ENCODE data around the gene UBASH3B.

Gene UBASH3B

DNA sequence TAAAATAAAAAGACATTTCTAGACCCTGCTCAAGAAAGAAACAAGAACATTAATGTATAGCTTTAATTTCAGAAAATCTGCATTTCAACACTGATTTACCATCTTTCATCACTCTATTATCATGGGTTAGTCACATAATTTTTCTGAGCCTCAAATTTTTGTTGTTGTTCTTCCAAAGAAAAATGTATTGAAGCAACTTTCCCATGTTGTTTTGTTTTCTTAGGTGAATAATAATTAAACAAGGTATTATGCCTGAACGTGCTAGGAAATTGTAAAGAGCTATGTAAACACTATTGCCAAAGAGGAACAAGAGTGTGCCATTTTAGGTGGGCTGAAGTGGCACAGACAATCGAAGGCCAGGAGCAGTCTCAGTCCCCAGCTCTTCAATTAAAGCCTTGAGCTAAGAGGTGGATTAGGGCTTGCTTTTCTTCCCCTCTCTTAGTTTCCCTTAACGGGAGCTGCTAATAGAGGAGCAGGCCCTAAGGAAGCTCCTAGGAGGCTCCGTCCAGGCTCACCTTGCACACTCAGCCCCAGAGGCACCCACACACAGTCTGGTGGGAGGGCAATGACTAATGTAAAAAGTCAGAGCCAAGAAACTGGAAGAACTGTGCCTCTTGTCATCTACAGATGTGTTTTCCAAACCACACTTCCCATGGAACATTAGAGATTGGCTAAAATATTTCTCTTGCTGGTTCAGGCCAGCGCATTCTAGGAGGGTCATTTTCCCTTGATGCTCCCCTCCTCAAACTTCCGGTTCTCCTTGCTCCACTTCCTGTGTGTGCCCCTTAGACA lies 8.8 kb upstream of the UBASH3B start:
- DNase-seq (ENCODE audit: low read depth in 4 of 4, low spot score in 1 of 4): no peak

- no peak for DNase-seq (ENCODE audit: low read depth in 4 of 4, low spot score in 1 of 4)
These were observed 7.7 kb upstream of the UBASH3B start for GRCh38 chr11:122647736-122648275.

DNA sequence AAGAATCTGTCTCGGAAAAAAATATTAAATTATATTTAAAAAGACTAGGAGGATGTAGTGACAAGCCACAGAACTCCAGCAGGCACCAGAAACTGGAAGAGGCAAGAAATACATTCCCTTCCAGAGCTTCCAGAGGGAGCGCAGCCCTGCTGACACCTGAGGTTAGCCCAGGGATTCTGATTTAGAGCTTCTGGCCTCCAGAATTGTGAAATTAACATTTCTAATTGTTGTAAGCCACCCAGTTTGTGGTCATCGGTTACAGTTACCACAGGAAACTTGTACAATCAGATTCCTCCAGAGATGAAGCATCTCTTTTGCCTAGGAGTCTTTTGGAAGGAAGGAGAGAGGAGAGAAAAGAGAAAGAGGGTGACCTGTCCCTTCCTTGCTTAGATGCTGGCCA lies 6.4 kb upstream of the UBASH3B start:
- DNase-seq (ENCODE audit: low read depth in 4 of 4, low spot score in 1 of 4): no peak

- no peak for DNase-seq (ENCODE audit: low read depth in 4 of 4, low spot score in 1 of 4)
These were observed 4.9 kb upstream of the UBASH3B start for GRCh38 chr11:122650619-122651018.

DNA sequence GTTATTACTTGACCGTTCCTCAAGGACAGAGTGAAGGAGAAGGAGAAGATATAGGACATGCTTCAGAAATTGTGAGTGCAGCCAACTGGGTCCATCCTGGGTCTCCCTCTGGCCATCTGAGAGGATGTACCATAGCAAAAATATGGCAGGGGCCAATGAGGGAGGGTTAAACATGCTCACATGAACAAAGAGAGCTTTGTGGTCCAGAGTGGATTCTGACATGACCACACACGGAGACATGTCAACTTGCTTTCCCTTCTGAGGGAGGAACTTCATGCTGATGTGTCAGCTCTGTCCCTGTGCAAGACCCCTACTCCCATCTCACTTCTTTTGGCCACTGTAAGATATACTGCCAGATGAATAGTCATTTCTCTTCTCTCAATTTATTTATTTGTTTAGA lies 3.0 kb upstream of the UBASH3B start:
- DNase-seq (ENCODE audit: low read depth in 4 of 4, low spot score in 1 of 4): no peak

DNA sequence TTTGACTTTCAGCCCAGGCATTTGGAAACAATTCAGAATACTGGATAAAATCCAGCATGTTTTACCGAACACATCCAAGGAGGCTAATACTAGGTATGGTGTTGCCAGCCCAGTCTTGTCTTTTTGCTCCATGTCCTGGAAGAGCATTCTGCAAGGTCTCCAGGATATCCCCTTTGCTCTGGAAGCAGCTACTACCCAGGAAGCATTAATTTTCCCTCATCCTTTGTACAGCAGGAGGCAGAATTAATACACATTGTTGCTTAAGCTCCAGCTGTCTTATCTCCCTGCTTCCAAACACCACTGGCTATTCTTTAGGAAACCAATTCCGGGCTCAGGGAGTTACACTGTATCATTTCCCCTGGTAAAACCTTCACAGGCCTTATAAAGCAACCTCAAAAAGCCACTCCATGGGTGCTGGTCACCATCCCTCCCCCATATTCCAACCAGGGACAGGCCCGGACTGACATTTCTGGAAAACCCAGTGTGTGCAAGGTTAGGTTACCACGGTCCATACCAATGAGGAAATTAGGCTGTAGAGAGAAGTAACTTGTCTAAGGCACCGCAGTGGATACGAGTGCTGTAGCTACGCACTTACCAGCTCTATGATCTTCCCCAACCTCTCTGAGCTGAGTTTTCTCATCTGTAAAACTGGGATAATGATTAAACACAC lies 1.5 kb upstream of the UBASH3B start:
- DNase-seq (ENCODE audit: low read depth in 4 of 4, low spot score in 1 of 4): no peak

DNA sequence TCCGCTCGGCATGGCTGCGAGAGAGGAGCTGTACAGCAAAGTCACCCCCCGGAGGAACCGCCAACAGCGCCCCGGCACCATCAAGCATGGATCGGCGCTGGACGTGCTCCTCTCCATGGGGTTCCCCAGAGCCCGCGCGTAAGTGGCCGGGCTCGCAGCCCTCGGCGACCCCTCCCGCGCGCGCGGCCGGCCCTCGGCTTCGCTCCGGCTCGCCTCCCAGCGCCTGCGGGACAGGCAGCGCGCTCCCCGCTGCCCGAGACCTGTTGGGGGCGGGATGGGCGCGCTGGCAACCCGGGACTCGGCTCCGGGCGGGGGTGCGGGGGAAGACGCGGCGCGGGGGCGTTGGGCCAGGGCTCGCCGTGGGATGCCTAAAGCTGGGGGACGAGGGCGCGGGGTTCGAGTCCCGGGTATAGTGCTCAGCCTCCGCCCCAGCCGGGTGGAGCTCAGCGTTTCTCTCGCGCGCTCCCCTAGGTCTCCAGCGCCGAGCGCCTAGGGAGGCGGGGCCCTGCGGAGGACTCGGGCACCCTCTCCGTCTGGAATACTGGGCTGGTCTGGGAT lies 630 bp downstream of the UBASH3B start:
- peak in 3 of 4 experiments; percentile 25 to 48 (median 41) for DNase-seq (ENCODE audit: low read depth in 4 of 4, low spot score in 1 of 4)

- DNase-seq (ENCODE audit: low read depth in 4 of 4, low spot score in 1 of 4): peak in 1 of 4 experiments; percentile 37
These were observed 1.1 kb downstream of the UBASH3B start for GRCh38 chr11:122656631-122657101.

DNA sequence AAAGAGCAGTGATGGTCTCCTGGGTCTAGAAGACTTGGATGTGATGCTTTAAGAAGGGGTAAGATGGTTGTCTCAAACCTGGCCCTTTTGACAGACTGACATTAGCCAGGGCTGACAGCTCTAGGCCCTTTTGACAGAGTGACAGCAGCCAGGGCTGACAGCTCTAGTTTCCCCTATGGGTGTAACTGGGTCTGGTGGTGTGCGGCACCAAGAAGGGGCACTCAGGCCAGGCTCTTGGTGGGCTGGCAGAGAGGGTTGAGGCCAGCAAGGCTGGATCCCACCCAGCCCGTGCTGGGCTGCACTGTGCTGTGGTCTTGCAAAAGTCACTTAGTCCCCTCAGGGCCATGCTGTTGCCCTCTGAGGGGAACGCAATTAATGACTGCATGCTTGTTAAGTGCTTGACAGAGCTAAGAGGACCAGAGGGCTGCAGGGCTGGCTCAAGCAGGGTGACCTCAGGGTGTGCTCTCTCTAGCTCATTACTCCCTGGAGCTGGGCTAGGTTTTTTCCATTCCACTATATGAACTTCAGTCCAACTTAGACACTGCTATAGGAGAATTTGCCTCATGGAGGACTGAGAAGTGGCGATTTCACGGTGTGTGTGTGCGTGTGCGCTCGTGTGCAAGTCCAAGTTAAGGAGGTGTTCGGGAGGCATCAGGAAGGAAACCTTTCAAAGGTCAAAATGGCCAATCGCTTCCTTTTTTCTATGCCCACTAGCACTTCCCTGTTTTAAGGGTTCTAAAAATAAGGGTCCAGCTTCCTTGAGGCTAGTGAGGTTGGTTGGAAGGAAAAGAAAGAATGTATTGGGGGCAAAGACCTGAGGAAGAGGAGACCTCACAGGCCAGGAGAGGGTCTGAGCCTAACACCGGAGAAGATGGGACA lies 4.4 kb downstream of the UBASH3B start:
- no peak for DNase-seq (ENCODE audit: low read depth in 4 of 4, low spot score in 1 of 4)

DNA sequence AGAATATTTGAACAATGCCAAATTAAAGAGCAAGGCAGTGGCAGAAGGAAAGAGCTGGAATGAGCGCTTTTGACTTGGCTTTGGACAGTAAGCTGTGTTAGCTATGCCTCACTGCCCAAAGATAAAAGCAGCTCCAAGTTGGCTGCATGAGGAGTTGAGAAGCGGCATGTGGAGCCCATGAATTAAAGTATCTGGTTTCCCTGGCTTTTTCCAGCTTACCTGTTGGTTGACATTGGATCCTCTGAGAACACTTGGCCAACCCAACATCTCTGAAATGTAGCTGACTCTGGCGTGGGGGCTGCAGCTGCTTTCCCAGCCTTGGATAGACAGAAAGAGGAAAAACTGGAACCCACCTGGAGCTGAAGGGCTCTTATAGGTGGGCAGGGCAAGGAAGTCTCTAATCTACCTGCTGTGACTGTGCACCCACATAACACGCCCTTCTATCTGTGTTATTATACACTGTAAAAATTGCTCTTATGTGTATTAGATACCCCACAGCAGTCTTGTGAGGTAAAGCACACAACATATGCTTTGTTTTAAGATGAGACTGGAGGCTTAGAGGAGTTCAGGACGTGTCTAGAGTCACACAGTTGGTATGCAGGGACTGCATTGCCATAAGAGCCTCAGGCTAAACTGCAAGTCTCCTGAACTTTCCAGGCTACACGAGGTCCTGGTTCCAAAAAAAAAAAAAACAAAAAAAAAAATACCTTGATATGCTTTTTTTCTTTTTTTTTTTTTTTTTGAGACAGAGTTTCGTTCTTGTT lies 5.8 kb downstream of the UBASH3B start:
- DNase-seq (ENCODE audit: low read depth in 4 of 4, low spot score in 1 of 4): no peak

DNA sequence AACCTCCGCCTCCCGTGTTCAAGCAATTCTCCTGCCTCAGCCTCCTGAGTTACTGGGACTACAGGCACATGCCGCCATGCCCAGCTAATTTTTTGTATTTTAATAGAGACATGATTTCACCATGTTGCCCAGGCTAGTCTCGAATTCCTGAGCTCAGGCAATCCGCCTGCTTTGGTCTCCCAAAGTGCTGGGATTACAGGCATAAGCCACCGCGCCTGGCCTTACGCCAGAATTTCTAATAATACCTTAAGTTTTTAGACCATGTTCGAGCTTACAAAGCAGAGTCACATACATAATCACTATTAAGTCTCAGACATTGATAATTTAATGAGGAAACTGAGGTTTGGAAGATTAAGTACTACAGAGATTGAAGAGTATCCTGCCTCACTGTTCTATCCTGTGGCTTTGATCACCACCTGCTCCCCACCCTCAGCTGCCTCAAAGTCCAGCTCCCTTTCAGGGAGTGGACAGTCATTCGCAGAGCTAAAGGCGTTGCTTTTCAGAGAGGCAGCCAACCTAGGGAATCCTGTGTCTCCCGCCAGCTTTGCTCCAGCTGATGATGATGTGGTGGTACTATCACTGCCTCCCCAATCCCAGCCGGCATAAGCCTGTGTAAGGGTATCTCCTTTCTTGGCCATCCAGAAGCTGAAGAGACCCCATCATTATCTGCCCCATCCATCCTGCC lies 7.7 kb downstream of the UBASH3B start:
- DNase-seq (ENCODE audit: low read depth in 4 of 4, low spot score in 1 of 4): no peak

- no peak for DNase-seq (ENCODE audit: low read depth in 4 of 4, low spot score in 1 of 4)
These were observed 8.2 kb downstream of the UBASH3B start for GRCh38 chr11:122663764-122664163.

GRCh38 chr11:122664188-122664587 lies 8.7 kb downstream of the UBASH3B start:
- DNase-seq (ENCODE audit: low read depth in 4 of 4, low spot score in 1 of 4): no peak

- no peak for DNase-seq (ENCODE audit: low read depth in 4 of 4, low spot score in 1 of 4)
These were observed 10.3 kb downstream of the UBASH3B start for GRCh38 chr11:122665861-122666260.

DNA sequence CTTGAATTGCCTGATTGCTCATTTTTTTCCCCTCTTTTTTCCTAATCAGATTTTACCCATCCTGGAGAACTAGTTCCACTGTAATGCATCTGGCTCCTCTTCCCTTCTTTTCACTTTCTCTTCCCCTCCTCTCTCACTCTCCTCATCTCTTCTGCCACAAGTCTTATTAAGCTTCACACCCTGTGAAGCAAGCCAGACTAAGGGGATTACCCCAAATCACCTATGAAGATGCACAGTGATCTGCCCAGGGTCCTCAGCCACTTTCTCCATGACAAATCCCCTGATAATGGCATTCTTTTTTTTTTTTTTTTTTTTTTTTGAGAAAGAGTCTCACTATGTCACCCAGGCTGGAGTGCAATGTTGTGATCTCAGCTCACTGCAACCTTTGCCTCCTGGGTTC lies 11.2 kb downstream of the UBASH3B start:
- no peak for DNase-seq (ENCODE audit: low read depth in 4 of 4, low spot score in 1 of 4)

GRCh38 chr11:122668562-122669090 lies 13.1 kb downstream of the UBASH3B start:
- no peak for DNase-seq (ENCODE audit: low read depth in 4 of 4, low spot score in 1 of 4)

DNA sequence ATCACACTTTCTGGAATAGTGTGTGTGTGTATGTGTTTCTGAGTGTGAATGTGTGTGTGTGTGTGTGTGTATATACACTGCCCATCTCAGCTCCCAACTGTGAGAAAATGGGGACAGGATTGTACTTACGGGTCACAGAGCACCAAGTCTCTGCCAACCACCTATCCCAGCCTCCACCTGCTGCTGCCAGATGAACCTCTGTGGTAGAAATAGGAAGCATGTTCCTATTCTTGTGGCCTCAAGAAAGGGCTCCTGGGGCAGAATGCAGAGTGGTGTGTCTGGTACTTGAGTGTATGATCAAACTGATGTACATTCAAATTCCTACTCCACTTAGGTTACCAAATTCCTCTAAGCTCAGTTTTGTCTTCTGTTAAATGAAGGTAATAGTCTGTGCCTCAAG lies 14.6 kb downstream of the UBASH3B start:
- no peak for DNase-seq (ENCODE audit: low read depth in 4 of 4, low spot score in 1 of 4)

- DNase-seq (ENCODE audit: low read depth in 4 of 4, low spot score in 1 of 4): no peak
These were observed 15.9 kb downstream of the UBASH3B start for GRCh38 chr11:122671400-122671891.

- DNase-seq (ENCODE audit: low read depth in 4 of 4, low spot score in 1 of 4): no peak
These were observed 17.4 kb downstream of the UBASH3B start for GRCh38 chr11:122672892-122673291.
